Myometrial cell (primary cell): Measurements from ENCODE around the gene FAM90A26. TPM values are rescaled to one million over a fixed set of nuclear protein-coding genes. Genes with fewer than 3 reads are reported as not detected.

Experiments
- total RNA-seq: library from RNA; depleted of rRNA; stranded (reverse); fragments of >200 nt; gene quantifications from 2 replicates; pipeline ENCODE4 v1.2.3, GENCODE V29; 2015

Gene FAM90A26
- total RNA-seq: not detected in 2 replicates

GRCh38 chr4:9169791-9170459, at the start of gene FAM90A26:
Gene FAM90A26, plus strand, starts transcription at chr4:9170409. Its CDS starts 2,764 bp downstream, at chr4:9173173.

GRCh38 chr4:9210357-9210756, 40.1 kb downstream of the FAM90A26 start, which contains the start of gene USP17L10:
Gene USP17L10, plus strand, starts transcription at chr4:9210657. Its CDS starts 0 bp downstream, at chr4:9210657.

GRCh38 chr4:9215105-9215504, 44.9 kb downstream of the FAM90A26 start, which contains the start of gene USP17L11:
Gene USP17L11, plus strand, starts transcription at chr4:9215405. Its CDS starts 0 bp downstream, at chr4:9215405.

GRCh38 chr4:9219852-9220251, 49.6 kb downstream of the FAM90A26 start, which contains the start of gene USP17L12:
Gene USP17L12, plus strand, starts transcription at chr4:9220152. Its CDS starts 0 bp downstream, at chr4:9220152.

GRCh38 chr4:9224596-9224995, 54.4 kb downstream of the FAM90A26 start, which contains the start of gene USP17L13:
Gene USP17L13, plus strand, starts transcription at chr4:9224896. Its CDS starts 0 bp downstream, at chr4:9224896.

Other genes with a start within 250 kb of the FAM90A26 start
- gene USP17L10, start 40.2 kb downstream of the FAM90A26 start, total RNA-seq: not detected in 2 replicates
- not detected in 2 replicates for gene USP17L11, start 45.0 kb downstream of the FAM90A26 start, total RNA-seq
- not detected in 2 replicates for gene USP17L12, start 49.7 kb downstream of the FAM90A26 start, total RNA-seq
- gene USP17L13, start 54.5 kb downstream of the FAM90A26 start, total RNA-seq: not detected in 2 replicates
- not detected in 2 replicates for gene USP17L15, start 64.0 kb downstream of the FAM90A26 start, total RNA-seq
- gene USP17L17, start 73.5 kb downstream of the FAM90A26 start, total RNA-seq: not detected in 2 replicates
- gene USP17L18, start 78.2 kb downstream of the FAM90A26 start, total RNA-seq: not detected in 2 replicates
- not detected in 2 replicates for gene USP17L19, start 83.0 kb downstream of the FAM90A26 start, total RNA-seq
- not detected in 2 replicates for gene USP17L20, start 87.7 kb downstream of the FAM90A26 start, total RNA-seq
- gene USP17L21, start 92.5 kb downstream of the FAM90A26 start, total RNA-seq: not detected in 2 replicates
- not detected in 2 replicates for gene USP17L22, start 97.2 kb downstream of the FAM90A26 start, total RNA-seq
- not detected in 2 replicates for gene USP17L24, start 154.8 kb downstream of the FAM90A26 start, total RNA-seq
- not detected in 2 replicates for gene USP17L25, start 159.5 kb downstream of the FAM90A26 start, total RNA-seq
- not detected in 2 replicates for gene USP17L26, start 164.2 kb downstream of the FAM90A26 start, total RNA-seq
- not detected in 2 replicates for gene USP17L5, start 169.0 kb downstream of the FAM90A26 start, total RNA-seq
- not detected in 2 replicates for gene USP17L27, start 173.7 kb downstream of the FAM90A26 start, total RNA-seq
- gene USP17L28, start 178.5 kb downstream of the FAM90A26 start, total RNA-seq: not detected in 2 replicates
- gene USP17L29, start 183.2 kb downstream of the FAM90A26 start, total RNA-seq: not detected in 2 replicates
- gene USP17L30, start 192.7 kb downstream of the FAM90A26 start, total RNA-seq: not detected in 2 replicates